Activated naive CD8-positive, alpha-beta T cell treated with anti-CD3 and anti-CD28 coated beads, Interleukin-2, amount 10 ng/mL, durations not matched to agents 7 days and 5 days (primary cell): ENCODE results near the gene ZMYND11. TPM values are rescaled to one million over a fixed set of nuclear protein-coding genes. Genes with fewer than 3 reads are reported as not detected.

Experiments used
- ATAC-seq: fragments of 150-1000 bp; cut with Tn5 transposase; one replicate; pipeline ENCODE4 v1.10.0; 2021; ENCODE audit warnings: low read depth, moderate library complexity
- POLR2A ChIA-PET: fragments of 350-600 bp; sonication (Branson Sonifier 250); formaldehyde crosslinking; loops from one replicate; lab custom pipeline; 2021; ENCODE audit warnings: antibody characterized with exemption; lab: Charles Lee
- DNase-seq: peaks from one replicate; pipeline ENCODE4 v3.0.0; 2021
- H3K27ac Mint-ChIP-seq: one replicate; pipeline ENCODE4 v1.8.0; 2022; ENCODE audit warnings: mild to moderate bottlenecking, mixed read lengths
- H3K27me3 Mint-ChIP-seq: one replicate; pipeline ENCODE4 v1.8.0; 2022; ENCODE audit warnings: mild to moderate bottlenecking, moderate library complexity, mixed read lengths
- H3K36me3 Mint-ChIP-seq: one replicate; pipeline ENCODE4 v1.8.0; 2021; ENCODE audit warnings: mild to moderate bottlenecking, mixed read lengths
- H3K4me1 Mint-ChIP-seq: one replicate; pipeline ENCODE4 v1.8.0; 2021; ENCODE audit warnings: mixed read lengths
- H3K4me3 Mint-ChIP-seq: one replicate; pipeline ENCODE4 v1.8.0; 2022; ENCODE audit warnings: mild to moderate bottlenecking, moderate library complexity, mixed read lengths
- H3K9me3 Mint-ChIP-seq: one replicate; pipeline ENCODE4 v1.8.0; 2021; ENCODE audit warnings: mixed read lengths
- total RNA-seq, 2 experiments: library from RNA; stranded (reverse); gene quantifications; one replicate each; pipeline ENCODE4 v1.2.3, GENCODE V29; 2021

Gene ZMYND11
- total RNA-seq, 2 experiments from 2014 or later, result 49.9 to 52.8 TPM

DNA sequence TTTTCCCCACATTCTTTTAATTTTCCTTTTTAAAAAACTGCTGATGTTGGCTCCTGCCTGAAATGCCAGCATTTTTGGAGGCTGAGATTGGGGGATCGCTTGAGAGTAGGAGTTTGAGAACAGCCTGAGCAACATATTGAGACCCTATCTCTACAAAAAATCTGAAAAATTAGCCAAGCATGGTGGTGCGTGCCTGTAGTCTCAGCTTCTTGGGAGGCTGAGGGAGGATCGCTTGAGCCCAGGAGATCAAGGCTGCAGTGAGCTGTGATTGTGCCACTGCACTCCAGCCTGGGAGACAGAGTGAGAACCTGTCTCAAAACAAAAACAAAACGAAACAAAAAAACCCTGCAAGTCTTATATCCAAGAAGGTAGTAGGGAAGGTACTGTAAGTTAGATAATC is 51.7 kb downstream of the ZMYND11 start:
- H3K4me1 Mint-ChIP-seq, result peaks cover 3% of the 10 kb centered on the region
- DNase-seq (no peak), ATAC-seq (no peak)
- peaks cover 9% of the 10 kb centered on the region for H3K9me3 Mint-ChIP-seq
- H3K27me3 Mint-ChIP-seq, result no peaks in the 10 kb centered on the region
- POLR2A ChIA-PET, result no interaction called here
- H3K4me3 Mint-ChIP-seq, result no peak overlapping the region
- no peak overlapping the region for H3K27ac Mint-ChIP-seq
- H3K36me3 Mint-ChIP-seq, result peaks cover 37% of the 10 kb centered on the region

- ATAC-seq, result no peak
- no peak overlapping the region for H3K4me3 Mint-ChIP-seq
- no peak for DNase-seq
- H3K9me3 Mint-ChIP-seq, result peaks cover 9% of the 10 kb centered on the region
- no peaks in the 10 kb centered on the region for H3K27me3 Mint-ChIP-seq
- peaks cover 2% of the 10 kb centered on the region for H3K4me1 Mint-ChIP-seq
- H3K27ac Mint-ChIP-seq, result no peak overlapping the region
- POLR2A ChIA-PET, result no interaction called here
- H3K36me3 Mint-ChIP-seq, result peaks cover 26% of the 10 kb centered on the region
These were observed 53.3 kb downstream of the ZMYND11 start for GRCh38 chr10:188546-188945.

GRCh38 chr10:190216-190615 is 55.0 kb downstream of the ZMYND11 start:
- POLR2A ChIA-PET, result no interaction called here
- H3K27ac Mint-ChIP-seq, result no peak overlapping the region
- peaks cover under 1% of the 10 kb centered on the region for H3K9me3 Mint-ChIP-seq
- H3K4me3 Mint-ChIP-seq, result no peak overlapping the region
- H3K4me1 Mint-ChIP-seq, result no peaks in the 10 kb centered on the region
- DNase-seq (no peak), ATAC-seq (no peak)
- H3K27me3 Mint-ChIP-seq, result no peaks in the 10 kb centered on the region
- H3K36me3 Mint-ChIP-seq, result peaks cover 17% of the 10 kb centered on the region

- H3K4me1 Mint-ChIP-seq, result no peaks in the 10 kb centered on the region
- H3K9me3 Mint-ChIP-seq, result no peaks in the 10 kb centered on the region
- peaks cover 14% of the 10 kb centered on the region for H3K36me3 Mint-ChIP-seq
- no peak for ATAC-seq
- H3K27ac Mint-ChIP-seq, result no peak overlapping the region
- no peaks in the 10 kb centered on the region for H3K27me3 Mint-ChIP-seq
- no peak for DNase-seq
- POLR2A ChIA-PET, result interaction anchor here (0.7 kb wide), 1 partner anchor 9 kb away, joined by 3 read pairs; no protein-coding TSS in a partner anchor
- H3K4me3 Mint-ChIP-seq, result no peak overlapping the region
These were observed 56.7 kb downstream of the ZMYND11 start for GRCh38 chr10:191703-192518.

DNA sequence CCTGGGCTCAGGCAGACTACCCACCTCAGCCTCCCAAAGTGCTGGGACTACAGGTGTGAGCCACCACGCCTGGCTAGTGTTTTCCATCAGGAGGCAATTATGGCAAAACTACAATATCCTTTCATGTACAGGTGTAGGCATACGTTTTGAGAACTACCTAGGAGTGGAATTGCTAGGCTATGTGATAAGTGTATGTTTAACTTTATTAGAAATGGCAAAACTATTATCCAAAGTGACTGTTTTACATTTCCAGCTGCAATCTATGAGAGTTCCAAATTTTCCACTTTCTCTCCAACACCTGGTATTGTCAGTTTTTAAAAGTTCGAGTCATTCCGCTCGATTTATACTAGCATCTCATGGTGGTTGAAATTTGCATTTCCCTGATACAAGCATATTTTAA is 59.0 kb downstream of the ZMYND11 start:
- no peaks in the 10 kb centered on the region for H3K27me3 Mint-ChIP-seq
- no peak overlapping the region for H3K27ac Mint-ChIP-seq
- DNase-seq (no peak), ATAC-seq (no peak)
- H3K9me3 Mint-ChIP-seq, result no peaks in the 10 kb centered on the region
- POLR2A ChIA-PET, result no interaction called here
- peaks cover 9% of the 10 kb centered on the region for H3K36me3 Mint-ChIP-seq
- H3K4me1 Mint-ChIP-seq, result no peaks in the 10 kb centered on the region
- no peak overlapping the region for H3K4me3 Mint-ChIP-seq

DNA sequence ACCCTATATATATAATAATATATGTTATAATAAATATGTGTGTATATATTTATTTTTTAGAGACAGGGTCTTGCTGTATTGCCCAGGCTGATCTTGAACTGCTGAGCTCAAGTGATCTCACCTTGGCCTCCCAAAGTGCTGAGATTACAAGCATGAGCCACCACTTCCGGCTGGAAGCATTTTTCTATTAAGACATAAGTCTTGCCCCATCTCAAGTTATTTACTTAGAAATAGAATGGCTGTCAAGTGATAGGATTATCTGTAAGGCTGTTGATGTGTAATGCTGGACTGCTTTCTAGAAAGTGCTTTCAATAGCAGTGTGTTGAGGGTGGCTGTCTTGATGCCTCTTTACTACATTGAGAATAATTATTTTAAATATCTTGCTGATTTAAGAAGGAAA is 65.2 kb downstream of the ZMYND11 start:
- POLR2A ChIA-PET, result no interaction called here
- no peak for ATAC-seq
- DNase-seq, result no peak
- H3K27me3 Mint-ChIP-seq, result no peaks in the 10 kb centered on the region
- no peak overlapping the region for H3K4me3 Mint-ChIP-seq
- no peaks in the 10 kb centered on the region for H3K9me3 Mint-ChIP-seq
- H3K4me1 Mint-ChIP-seq, result peaks cover 4% of the 10 kb centered on the region
- H3K36me3 Mint-ChIP-seq, result peaks cover 3% of the 10 kb centered on the region
- no peak overlapping the region for H3K27ac Mint-ChIP-seq

DNA sequence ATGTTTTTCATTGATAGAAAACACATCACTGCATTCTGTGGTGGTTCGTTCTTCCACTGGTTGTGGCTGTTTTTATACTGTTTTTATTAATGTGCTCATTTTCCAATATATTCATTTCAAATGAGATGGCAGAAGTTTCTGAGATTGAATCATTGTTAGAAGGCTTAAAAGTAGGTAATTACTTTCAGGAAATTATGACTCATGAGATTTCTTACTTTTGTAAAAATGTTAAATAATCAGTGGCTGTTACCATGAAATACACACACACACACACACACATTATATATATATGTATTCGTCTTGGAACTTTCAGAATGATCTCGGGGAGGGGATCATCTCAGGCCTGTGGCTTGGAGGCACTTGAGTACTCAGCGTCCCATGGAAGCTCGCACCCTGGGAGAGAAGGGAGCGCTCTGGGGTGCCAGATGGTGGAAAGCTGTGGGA is 66.1 kb downstream of the ZMYND11 start:
- POLR2A ChIA-PET, result no interaction called here
- H3K9me3 Mint-ChIP-seq, result no peaks in the 10 kb centered on the region
- no peaks in the 10 kb centered on the region for H3K27me3 Mint-ChIP-seq
- no peak overlapping the region for H3K27ac Mint-ChIP-seq
- no peak for DNase-seq
- ATAC-seq, result no peak
- H3K36me3 Mint-ChIP-seq, result peaks cover 5% of the 10 kb centered on the region
- no peak overlapping the region for H3K4me3 Mint-ChIP-seq
- peaks cover 4% of the 10 kb centered on the region for H3K4me1 Mint-ChIP-seq

GRCh38 chr10:208616-209015 is 73.4 kb downstream of the ZMYND11 start:
- POLR2A ChIA-PET, result no interaction called here
- ATAC-seq, result no peak
- H3K4me1 Mint-ChIP-seq, result peaks cover 4% of the 10 kb centered on the region

DNA sequence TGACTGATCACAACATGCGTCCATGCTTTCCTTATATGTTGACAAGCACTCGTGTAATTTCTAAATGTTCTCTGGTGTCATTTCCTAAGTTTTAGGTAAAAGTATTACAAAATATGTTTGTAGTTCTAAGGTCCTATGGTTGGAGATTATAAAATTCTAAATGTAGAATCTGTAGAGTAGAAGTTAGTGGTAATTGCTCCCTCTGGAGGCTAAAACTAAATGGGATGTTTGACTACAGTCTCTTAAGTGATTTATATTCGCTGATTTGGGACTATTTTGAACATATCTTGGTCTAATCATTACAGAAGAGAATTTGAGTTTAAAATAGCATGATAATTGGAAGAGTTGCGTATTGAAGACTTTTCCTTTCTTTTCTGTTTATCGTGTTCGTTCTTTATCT is 74.1 kb downstream of the ZMYND11 start:
- Mint-ChIP-seq H3K4me1 (peaks cover 4% of the 10 kb centered on the region), H3K4me3 (no peak overlapping the region), H3K36me3 (peaks cover 21% of the 10 kb centered on the region), H3K9me3 (peaks cover 2% of the 10 kb centered on the region), H3K27ac (no peak overlapping the region), H3K27me3 (no peaks in the 10 kb centered on the region)
- POLR2A ChIA-PET, result no interaction called here
- ATAC-seq (no peak), DNase-seq (no peak)

More at GRCh38 chr10:208616-209015, 73.4 kb downstream of the ZMYND11 start:
- H3K27me3 Mint-ChIP-seq, result no peaks in the 10 kb centered on the region
- H3K36me3 Mint-ChIP-seq, result peaks cover 21% of the 10 kb centered on the region
- no peak overlapping the region for H3K4me3 Mint-ChIP-seq
- DNase-seq, result no peak
- no peak overlapping the region for H3K27ac Mint-ChIP-seq
- H3K9me3 Mint-ChIP-seq, result peaks cover 2% of the 10 kb centered on the region

DNA sequence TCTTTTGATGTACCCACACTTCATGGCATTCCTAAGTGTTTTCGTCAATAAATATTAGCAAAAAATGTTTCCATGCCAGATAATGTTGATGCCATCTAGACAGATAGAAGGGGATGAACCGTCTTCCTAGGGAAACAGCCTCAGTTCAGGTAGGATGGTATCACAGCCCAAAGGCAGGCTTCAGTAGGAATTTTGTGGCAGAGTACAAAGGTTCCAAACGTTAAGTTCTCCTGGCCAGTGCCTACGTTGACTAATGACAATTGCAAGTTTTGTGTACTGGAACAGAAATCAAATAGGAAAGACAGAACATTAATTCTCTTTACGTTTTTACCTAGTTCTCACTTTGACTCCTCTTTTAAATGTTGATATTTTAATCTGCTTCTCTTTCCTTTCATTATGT is 75.0 kb downstream of the ZMYND11 start:
- no peaks in the 10 kb centered on the region for H3K27me3 Mint-ChIP-seq
- POLR2A ChIA-PET, result no interaction called here
- DNase-seq (no peak), ATAC-seq (no peak)
- peaks cover 20% of the 10 kb centered on the region for H3K36me3 Mint-ChIP-seq
- peaks cover under 1% of the 10 kb centered on the region for H3K4me1 Mint-ChIP-seq
- H3K4me3 Mint-ChIP-seq, result no peak overlapping the region
- peaks cover 2% of the 10 kb centered on the region for H3K9me3 Mint-ChIP-seq
- no peak overlapping the region for H3K27ac Mint-ChIP-seq

DNA sequence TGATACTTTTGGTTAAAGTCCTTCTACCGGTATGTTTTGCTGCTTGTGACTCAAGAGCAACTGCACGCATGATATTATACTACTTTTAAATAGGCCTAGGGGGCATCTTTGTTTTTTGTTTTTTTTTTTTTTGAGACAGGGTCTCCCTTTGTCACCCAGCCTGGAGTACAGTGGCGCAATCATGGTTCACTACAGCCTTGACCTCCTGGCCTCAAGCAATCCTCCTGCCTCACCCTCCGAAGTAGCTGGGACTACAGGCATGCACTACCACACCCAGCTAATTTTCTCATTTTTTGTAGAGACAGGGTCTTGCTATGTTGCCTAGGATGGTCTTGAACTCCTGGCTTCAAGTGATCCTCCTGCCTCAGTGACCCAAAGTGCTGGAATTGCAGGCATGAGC is 80.2 kb downstream of the ZMYND11 start:
- H3K27ac Mint-ChIP-seq, result no peak overlapping the region
- POLR2A ChIA-PET, result no interaction called here

DNA sequence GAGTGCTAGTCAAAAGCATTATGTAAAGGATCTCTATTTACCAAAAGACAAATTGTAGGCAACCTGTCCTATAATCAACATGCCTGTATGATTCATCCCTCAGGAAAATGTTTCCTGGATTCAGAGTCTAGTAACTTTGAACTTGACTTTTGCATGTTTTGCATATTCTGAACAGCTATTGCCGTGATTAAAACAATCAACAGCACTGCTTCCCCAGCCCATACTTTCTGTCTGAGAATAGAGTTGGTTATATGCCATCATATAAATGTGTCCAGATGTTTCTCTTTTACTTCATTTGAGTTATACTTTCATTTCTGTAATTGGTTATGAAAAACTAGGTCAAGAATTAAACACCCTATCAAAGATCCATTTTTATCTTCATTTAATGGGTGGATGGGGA is 83.5 kb downstream of the ZMYND11 start:
- peaks cover 20% of the 10 kb centered on the region for H3K4me1 Mint-ChIP-seq
- H3K4me3 Mint-ChIP-seq, result no peak overlapping the region
- no peak for DNase-seq
- no peak overlapping the region for H3K27ac Mint-ChIP-seq
- no peak for ATAC-seq
- H3K27me3 Mint-ChIP-seq, result no peaks in the 10 kb centered on the region
- H3K36me3 Mint-ChIP-seq, result peaks cover 17% of the 10 kb centered on the region
- no peaks in the 10 kb centered on the region for H3K9me3 Mint-ChIP-seq
- POLR2A ChIA-PET, result no interaction called here

More for the DNA sequence above, 80.2 kb downstream of the ZMYND11 start:
- Mint-ChIP-seq H3K27me3 (no peaks in the 10 kb centered on the region), H3K9me3 (no peaks in the 10 kb centered on the region), H3K4me3 (no peak overlapping the region), H3K4me1 (peaks cover 9% of the 10 kb centered on the region), H3K36me3 (peaks cover 7% of the 10 kb centered on the region)
- ATAC-seq, result no peak
- no peak for DNase-seq

DNA sequence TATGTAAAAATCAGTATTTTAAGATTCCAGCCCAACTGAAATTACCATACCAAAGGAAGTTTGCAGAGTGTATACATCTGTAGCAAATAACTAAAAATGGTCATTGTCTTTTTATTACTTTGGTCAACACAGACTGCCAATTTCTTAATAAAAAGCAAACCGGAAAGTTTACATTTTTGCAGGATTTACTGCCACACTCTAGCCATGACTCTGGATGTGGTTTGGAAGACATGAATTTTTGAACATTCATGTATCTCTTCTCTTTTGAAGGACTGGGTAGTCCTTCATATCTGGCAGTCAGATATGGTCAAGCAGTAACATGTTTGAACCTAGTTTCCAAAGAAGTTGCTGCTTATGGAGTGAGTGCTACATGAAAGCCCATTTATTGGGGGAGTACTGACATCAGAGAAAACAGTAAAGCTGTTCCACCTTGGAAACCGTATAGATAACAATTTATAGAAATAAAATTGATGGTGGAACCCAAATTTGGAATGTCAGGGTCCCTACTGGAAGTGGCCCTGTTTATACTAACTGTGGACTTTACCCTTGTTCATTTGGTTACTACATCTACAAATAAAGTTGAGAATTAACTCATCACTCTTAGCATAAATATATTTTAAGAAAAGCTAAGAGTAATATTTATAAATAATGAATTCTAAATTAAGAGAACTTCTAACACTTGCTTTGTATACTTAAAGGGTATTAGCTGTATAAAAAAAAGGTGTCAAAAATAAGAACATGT is 84.6 kb downstream of the ZMYND11 start:
- POLR2A ChIA-PET, result no interaction called here
- no peaks in the 10 kb centered on the region for H3K27me3 Mint-ChIP-seq
- H3K4me1 Mint-ChIP-seq, result peaks cover 20% of the 10 kb centered on the region
- no peaks in the 10 kb centered on the region for H3K9me3 Mint-ChIP-seq
- peak overlapping the region; percentile 50 for H3K4me3 Mint-ChIP-seq
- no peak overlapping the region for H3K27ac Mint-ChIP-seq
- DNase-seq (no peak), ATAC-seq (no peak)
- H3K36me3 Mint-ChIP-seq, result peaks cover 19% of the 10 kb centered on the region

GRCh38 chr10:224571-224970 is 89.3 kb downstream of the ZMYND11 start:
- H3K27me3 Mint-ChIP-seq, result no peaks in the 10 kb centered on the region
- H3K27ac Mint-ChIP-seq, result no peak overlapping the region
- H3K36me3 Mint-ChIP-seq, result peaks cover 16% of the 10 kb centered on the region
- no peaks in the 10 kb centered on the region for H3K9me3 Mint-ChIP-seq
- ATAC-seq (no peak), DNase-seq (no peak)
- POLR2A ChIA-PET, result no interaction called here
- peaks cover 20% of the 10 kb centered on the region for H3K4me1 Mint-ChIP-seq
- H3K4me3 Mint-ChIP-seq, result no peak overlapping the region
